GM18502 (cell line): ENCODE measurements around the gene SLC27A1.

ENCODE experiments used
- ATAC-seq: cut with Tn5 transposase; IDR thresholded peaks from one replicate; pipeline ENCODE4 v1.9.1; 2021; ENCODE audit warnings: mild to moderate bottlenecking; ENCODE audit not compliant: unreplicated experiment, poor library complexity

SLC27A1 gene

DNA sequence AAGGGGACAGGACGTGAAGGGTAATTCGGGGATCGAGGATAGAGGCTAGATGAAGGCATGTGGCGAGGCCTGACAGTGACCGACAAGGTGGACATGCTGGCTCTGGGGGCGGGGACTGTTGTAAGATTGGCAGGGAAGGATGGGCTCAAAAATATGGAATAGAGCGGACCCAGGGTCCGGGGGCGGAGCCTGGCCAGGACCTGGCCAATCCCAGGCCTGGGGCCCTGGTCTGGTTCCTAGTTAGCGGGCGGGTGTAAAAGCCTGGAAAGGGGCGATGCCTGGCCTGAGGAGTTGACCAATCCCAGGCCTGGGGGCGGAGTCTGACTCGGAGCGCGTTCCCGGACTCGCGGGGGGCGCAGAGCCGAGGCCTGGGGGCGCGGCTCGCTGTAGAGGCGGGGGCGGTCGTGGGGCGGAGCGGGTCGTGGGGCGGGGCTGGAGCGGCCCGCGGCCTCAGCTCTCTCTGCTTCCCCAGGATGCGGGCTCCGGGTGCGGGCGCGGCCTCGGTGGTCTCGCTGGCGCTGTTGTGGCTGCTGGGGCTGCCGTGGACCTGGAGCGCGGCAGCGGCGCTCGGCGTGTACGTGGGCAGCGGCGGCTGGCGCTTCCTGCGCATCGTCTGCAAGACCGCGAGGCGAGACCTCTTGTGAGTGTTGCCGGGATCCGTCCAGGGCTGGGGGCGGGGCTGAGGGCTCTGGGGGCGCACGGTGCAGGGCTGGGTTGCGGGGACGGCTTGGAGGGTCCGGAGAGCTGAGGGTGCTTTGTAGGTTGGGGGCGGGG, at the start of gene SLC27A1:
TSS of gene SLC27A1 (plus strand) at position 457 of the 774 bp plus-strand sequence. CDS start at position 474, 17 bp downstream.
- peak; percentile 79 for ATAC-seq

DNA sequence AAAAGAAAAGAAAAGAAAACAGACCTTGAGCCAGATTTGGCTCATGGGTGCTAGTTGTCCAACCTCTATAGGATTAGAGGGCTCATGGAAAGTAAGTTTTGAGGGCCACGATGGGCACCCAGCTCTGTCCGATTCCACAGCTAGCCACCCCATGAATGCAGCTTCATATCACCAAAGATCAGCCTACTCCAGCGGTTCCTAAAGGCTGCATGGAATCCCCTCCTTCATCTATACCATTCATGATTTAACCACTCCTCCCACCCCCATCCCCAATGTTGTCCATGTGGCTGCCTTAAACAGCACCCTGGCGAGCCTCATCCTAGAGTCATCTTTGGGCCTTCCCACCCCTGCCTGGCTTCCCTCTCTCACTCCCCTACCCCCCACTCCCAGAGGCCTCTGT, 48.4 kb upstream of the SLC27A1 start:
- no peak for ATAC-seq

DNA sequence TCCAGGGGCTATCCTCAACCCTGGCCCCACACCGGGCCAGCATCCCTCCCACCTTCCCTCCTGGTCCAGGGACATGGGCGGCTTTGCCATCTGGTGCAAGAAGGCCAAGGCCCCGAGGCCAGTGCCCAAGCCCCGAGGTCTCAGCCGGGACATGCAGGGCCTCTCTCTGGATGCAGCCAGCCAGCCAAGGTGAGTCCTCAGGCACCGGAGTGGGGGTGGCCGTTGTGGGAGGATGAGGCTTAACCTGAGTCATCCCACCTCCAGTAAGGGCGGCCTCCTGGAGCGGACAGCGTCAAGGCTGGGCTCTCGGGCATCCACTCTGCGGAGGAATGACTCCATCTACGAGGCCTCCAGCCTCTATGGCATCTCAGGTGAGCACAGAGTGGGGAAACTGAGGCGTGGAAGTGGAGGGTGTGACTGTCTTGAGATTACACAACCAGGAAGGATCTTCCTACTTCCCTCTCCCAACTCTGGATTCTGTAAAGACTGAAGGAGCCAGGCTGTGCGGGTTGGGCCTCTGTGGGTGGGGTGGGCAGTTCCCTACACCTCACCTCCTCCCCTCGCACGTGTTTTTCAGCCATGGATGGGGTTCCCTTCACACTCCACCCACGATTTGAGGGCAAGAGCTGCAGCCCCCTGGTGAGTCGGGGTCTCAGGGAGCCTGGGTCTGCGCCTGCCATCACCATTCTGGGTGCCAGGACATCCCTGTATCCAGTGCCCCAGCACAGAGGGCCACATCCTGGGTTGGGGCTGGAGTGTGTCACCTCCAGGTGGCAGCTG, 46.7 kb upstream of the SLC27A1 start:
- ATAC-seq: no peak

DNA sequence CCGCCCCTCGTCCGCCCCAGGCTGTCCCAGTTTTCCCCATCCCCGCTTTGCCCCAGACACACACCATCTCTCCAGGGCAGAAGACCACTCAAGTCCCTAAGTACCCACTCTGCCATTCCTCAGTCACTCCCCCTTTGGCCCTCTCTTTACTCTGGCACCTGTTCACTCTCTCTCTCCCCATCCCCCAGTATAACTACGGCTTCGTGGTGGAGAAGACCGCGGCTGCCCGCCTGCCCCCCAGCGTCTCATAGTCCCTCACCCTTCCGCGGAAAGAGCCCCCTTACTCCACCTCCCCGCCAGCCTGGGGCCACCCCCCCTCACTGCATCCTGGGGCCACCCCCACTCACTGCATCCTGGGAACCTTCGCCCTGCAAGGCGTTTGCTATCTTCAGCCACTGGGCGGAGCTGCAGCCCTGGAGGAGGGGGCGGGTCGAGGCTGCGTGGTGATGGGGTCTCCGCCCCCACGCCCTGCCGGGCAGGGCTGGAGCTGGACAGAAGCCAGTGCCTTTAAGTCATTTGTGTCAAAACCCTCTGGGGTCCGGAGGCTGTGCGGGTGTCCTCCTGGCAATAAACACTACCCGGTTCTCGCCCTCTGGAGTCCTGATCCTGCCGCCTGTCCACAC, 45.5 kb upstream of the SLC27A1 start:
- no peak for ATAC-seq

DNA sequence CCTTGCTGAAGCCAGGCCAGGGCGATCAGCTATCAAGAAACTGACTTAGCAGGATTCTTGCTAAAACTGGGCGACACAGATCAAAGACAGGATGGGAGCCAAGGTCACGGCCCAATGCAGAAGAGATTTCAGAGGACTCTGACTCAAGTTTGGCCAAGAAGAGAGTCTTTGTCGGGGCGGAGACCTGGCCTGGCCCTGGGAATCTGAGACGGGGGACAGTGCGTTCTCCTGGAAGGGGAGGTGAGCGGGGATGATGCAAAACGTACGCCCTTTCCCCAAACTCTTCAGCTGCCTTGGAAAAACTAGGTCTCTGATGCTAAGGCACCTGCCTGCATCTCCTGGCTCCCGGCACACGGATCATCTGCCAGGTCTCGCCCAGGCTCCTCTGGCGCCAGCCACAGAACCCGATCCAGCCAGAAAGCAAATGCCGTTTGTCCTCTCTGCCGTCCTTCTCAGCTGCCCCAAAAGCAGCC, 40.6 kb upstream of the SLC27A1 start:
- no peak for ATAC-seq

DNA sequence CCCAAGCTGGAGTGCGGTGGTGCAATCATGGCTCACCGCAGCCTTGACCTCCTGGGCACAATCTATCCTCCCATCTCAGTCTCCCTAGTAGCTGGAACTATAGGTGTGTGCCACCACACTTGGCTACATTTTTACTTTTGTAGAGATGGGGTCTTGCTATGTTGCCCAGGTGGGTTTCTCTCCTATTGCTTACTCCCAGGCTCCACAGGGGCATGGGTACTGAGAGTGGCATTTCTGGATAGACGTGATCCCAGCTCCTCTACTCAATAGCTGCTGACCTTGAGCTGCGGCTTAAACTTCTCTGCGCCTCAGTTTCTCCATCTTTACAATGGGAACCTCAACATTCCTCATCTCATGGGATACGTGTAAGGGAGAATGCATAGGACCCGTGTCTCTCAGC, 38.9 kb upstream of the SLC27A1 start:
- no peak for ATAC-seq

DNA sequence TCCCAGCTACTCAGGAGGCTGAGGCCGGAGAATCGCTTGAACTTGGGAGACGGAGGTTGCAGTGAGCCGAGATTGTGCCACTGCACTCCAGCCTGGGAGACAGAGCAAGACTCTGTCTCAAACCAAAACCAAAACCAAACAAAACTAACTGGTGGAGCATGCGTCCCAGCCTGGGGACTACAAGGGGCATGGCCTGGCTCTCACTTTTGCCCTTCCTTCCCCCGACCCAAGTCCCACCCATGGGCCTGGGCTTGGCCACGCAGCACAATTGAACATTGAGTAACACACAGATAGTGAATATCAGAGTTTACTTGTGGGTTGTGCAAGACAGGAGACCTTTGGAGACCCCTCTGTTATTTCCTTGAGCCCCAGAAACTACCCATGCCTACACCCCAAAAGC, 35.1 kb upstream of the SLC27A1 start:
- no peak for ATAC-seq

DNA sequence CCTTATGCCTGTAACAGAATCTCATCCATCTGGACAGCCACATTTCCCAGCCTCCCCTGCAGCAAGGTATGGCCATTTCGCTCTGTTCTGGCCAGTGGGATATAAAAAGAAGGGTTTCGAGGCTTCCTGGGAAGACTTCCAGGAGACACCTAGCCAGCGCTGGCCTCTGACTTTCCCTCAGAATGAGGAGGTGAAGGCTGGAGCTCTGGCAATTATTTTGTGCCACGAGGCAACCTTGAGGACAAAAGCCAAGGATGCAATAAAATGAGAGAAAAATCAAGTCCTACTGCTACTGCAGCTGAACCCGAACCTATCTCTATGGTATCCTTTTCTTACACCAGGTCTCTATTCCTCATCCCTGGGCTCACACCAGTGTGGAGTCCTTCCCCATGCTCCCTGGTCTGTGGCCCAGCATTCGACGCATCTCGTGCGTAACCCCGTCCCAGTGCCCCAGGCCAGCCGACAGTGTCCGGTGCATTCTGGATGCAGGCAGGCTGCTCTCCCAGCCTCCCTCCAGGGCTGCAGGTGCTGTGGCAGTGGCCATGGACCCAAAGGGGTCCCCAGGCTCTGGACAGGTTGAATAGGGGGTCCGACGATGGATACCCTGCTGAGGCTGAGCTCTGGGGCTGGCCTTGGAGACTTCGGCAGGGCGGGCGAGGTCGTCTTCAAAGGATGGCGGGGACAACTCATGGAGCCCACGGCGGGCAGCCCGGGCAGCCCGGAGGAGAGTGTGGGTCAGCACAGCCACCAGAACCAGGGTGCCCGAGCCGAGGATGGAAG, 34.0 kb upstream of the SLC27A1 start:
- no peak for ATAC-seq

DNA sequence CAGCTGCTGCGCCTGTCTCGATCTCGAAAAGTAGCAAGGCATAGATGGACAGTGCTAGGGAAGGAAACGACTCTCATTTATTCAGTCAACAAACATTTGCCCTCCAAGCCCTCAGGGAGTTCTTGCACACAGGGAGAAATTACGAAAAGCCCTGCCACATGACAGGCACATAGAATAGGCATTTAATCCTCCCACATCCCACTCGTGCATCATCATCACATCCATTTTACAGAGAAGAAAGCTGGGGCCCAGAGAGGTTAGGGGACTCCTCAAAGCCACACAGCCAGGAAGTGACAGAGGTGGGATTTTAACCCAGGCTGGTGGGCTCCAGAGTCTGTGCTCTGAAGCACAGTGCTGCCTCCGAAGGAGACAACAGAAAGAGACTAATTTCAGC, 33.5 kb upstream of the SLC27A1 start:
- no peak for ATAC-seq

DNA sequence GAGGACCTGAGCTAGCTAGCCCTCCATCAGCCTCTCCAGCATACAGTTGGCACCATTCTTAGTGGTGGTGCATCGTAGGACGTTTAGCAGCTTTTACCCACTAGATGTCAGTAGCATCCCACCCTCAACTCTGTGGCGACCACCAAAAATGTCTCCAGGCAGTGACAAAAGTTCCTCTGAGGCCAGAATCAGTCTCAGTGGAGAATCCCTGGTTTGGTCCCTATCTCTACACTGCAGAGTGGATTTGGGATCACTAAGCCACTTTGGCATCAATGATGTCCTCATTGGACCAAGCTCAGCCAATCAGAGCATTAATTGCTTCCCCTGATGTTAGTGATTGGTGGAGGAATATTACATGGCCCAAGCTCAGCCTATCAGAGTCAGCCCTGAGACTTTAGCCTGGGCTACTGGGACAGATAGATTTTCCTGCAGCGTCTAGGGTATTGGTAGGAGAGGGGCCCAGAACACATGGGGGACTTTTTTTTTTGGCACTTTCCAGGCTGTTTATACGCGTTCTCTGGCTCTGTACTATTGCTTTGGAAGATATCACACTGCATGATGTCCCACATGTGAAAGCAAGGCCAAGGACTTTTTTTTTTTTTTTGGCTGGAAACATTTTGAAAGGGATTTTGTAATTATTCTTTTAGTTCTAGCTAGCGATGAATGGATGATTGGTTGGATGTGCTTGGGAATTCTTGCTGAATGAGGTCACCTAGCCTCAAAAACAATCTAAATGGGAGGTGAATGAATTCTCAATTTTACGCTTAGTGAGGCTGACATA, 28.9 kb upstream of the SLC27A1 start:
- no peak for ATAC-seq

DNA sequence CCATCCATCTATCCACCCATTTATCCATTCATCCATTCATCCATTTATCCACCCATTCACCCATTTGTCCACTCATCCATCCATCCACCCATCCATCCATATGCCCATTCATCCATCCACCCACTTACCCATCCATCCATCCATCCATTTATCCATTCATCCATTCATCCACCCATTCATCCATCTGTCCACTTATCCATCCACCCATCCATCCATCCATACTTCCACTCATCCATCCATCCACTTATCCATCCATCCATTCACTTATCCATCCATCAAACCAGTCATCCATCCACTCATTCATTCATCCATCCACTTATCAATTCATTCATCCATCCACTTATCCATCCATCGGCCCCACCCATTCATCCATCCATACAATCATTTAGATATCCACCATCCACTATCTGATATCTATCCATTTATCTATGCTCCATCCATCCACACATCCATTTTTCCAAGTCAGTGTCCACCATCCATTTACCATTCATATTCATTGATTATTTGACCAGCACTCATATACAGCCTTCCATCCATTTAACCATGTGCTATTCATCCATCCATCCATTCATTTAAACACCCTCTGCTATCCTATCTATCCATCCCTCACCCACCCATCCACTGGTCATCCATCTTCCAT, 24.7 kb upstream of the SLC27A1 start:
- no peak for ATAC-seq

DNA sequence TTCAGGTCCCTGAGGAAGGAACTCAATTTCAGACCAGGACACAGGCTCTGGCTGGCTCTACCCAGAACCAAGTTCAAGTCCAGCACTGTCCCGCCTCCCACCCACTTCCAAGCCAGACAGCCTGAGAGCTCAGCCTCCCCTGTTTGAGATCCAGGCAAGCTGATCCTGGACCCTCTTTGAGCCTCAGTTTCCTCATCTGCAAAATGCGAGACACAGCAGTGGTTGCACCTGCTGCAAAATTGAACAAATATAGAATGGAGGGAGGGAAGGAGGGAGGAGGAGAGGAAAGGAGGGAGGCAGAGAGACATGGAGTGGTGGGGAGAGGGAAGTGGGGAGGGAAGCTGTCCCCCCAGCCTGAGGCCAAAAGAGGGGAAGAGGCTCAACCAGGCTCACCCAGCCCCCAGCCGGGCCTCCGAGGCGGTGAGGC, 22.6 kb upstream of the SLC27A1 start:
- no peak for ATAC-seq

DNA sequence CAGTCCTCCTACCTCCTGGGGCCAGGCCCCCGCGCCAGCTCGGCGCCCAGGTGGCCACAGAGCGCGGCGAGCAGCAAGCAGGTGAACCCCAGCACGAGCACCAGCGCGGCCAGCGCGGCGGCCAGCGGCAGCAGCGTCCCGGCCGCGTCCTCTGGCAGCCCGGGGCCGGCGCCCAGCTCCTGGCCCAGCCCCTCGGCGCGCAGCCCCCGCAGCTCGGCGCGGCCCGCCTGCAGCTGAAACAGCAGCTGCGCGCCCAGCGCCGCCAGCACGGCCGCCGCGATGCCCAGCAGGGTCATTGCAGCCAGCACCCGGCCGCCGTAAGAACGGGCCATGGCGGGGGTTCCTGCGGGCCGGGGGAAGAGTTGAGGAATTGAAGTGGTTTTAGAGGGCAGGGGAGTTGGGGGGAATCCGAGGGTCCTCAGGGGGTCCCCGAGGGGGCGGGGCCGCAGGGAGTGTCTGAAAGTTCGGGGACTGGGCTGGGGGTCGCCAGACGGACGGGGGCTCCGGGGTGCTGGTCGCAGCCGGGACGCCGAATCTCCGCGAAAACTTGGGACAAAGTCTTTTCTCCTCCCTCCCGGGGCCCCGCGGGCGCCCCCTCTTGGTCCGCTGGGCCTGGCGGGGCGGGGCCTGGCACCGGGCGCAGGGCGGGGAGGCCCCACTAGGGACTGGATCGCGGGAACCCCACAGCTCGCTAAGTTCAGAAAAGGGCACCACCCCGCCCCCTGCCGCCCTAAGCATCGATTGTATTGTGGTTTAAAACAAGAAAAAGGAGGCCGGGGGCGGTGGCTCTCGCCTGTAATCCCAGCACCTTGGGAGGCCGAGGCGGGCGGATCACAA, 22.0 kb upstream of the SLC27A1 start, which contains the start of gene TMEM221:
TSS of gene TMEM221 (minus strand) at position 538 of the 837 bp plus-strand sequence. CDS start at position 332, 206 bp downstream.
- no peak for ATAC-seq

DNA sequence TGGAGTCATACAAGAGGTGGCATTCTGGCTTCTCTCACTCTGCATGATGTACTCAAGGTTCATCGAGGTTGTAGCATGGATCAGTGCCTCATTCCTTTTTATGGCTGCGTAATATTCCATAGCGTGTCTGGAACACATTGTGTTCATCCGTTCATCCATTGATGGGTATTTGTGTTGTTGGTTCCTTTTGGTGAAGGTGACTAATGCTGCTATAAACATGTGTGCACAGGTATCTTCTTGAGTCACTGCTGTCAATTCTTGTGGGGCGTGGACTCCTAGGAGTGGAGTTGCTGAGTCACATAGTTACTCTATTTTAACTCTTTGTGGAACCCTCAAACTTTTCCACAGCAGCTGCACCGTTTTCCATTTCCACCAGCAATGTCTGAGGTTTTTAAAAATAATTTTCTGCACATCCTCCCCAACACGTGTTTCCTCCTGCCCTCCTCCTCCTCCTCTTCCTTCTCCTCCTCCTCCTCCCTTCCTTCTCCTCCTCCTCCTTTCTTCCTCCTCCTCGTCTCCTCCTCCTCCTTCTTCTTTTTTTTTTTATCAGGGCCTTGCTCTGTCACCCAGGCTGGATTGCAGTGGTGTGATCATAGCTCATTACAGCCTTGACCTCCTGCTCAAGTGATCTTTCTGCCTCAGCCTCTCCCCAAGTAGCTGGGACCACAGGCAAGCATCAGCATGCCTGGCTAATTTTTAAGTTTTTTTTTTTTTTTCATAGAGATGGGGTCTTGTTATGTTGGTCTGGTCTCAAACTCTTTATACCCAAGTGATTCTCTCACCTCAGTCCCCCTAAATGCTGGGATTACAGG, 19.9 kb upstream of the SLC27A1 start:
- ATAC-seq: no peak

DNA sequence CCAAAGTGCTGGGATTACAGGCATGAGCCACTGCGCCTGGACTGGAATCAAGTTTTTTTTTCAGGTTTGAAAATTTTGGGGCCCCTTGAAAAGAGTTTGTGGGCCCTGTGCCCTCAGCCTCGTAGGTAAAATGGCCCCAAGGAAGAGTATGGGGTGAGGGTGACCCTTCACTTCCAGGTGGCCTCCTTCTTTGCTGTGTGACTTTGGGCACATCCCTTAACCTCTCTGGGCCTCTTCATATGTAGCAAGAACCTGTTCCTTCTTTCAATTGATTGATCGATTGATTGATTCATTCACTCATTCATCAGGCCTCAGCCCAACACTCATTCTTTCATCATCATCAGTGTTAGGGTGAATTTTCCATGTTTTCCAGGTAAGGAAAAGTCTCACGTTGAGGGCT, 18.5 kb upstream of the SLC27A1 start:
- ATAC-seq: no peak

DNA sequence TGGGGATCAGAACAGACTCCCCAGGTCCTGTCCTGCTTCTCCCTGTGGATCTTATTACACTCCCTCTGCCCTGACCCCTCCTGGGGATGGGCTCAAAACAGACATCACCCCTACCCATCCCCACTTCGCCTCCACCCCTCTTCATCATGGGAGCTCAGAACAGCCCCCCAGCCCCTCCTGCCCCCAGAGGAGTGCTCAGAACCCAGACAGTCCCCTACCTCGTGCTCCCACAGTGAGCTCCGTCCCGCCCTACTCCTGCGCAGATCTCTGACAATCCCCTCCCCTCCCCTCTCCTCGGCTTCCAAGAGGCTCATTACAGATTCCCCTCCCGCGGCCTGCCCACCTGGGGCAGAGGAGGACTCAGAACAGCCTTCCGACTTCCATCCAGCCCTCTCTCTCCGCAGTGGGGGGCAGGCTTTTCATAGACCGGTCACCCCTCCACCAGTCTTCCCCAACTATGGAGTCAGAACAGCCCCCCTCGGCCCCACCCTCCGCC, 15.7 kb upstream of the SLC27A1 start:
- no peak for ATAC-seq
